ENCODE results near the gene NFKBIE. TPM values are rescaled to one million over a fixed set of nuclear protein-coding genes. Genes with fewer than 3 reads are reported as not detected.

Gene NFKBIE
- total RNA-seq, 1 donor from 2014 or later: 8.0 TPM

DNA sequence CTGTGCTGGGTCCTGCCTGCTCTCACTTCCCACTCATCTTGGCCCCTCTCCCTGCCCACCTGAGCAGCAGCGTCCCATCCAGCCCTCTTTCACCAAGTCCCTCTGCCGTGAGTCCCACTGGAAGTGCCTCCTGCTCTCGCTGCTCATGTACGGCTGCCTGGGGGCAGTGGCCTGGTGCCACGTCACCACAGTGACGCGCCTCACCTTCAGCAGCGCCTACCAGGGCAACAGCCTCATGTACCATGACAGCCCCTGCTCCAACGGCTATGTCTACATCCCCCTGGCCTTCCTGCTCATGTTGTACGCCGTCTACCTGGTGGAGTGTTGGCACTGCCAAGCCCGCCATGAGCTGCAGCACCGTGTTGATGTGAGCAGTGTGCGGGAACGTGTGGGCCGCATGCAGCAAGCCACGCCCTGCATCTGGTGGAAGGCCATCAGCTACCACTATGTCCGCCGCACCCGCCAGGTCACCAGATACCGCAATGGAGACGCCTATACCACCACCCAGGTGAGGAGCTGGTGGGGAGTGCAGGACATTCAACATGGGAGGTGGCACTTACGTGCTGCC is 7.7 kb upstream of the NFKBIE start:
- no peak for DNase-seq (ENCODE audit: low spot score)

GRCh38 chr6:44272529-44272928 is 7.2 kb upstream of the NFKBIE start:
- no peak for DNase-seq (ENCODE audit: low spot score)

DNA sequence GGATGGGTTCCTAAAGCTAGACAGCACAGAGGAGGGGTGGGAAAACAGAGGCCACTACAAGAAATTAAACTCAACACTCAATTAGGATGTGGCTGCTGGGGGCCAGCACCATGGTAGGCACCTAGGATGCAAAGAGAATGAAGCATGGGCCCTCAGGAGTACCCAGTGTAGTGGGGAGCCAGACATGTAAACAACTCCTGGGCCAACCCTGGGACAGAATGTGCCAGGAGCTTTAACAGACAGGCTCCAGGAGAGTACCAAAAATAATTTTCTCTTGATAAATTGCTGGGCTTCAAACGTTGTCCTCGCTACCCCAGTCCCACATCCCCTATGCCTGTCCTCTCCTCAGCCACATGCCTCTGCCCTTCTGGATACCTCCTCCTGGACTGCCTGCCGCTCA is 6.6 kb upstream of the NFKBIE start:
- no peak for DNase-seq (ENCODE audit: low spot score)

GRCh38 chr6:44271406-44271723 is 6.0 kb upstream of the NFKBIE start:
- no peak for DNase-seq (ENCODE audit: low spot score)

- DNase-seq (ENCODE audit: low spot score): no peak
Measured at GRCh38 chr6:44270526-44271405, 5.4 kb upstream of the NFKBIE start.

- DNase-seq (ENCODE audit: low spot score): no peak
Measured at GRCh38 chr6:44269921-44270525, 4.7 kb upstream of the NFKBIE start, which contains the start of gene TMEM151B. TMEM151B (plus strand) TSS chr6:44270450; CDS start chr6:44270743, 293 bp downstream.

- DNase-seq (ENCODE audit: low spot score): no peak
Measured at GRCh38 chr6:44269178-44269920, 4.0 kb upstream of the NFKBIE start.

- DNase-seq (ENCODE audit: low spot score): no peak
Measured at GRCh38 chr6:44268095-44268628, 2.8 kb upstream of the NFKBIE start.

GRCh38 chr6:44267252-44267651 is 1.9 kb upstream of the NFKBIE start:
- DNase-seq (ENCODE audit: low spot score): no peak

GRCh38 chr6:44266347-44266746 is 996 bp upstream of the NFKBIE start:
- no peak for DNase-seq (ENCODE audit: low spot score)

GRCh38 chr6:44265722-44266233 is 427 bp upstream of the NFKBIE start:
- no peak for DNase-seq (ENCODE audit: low spot score)

DNA sequence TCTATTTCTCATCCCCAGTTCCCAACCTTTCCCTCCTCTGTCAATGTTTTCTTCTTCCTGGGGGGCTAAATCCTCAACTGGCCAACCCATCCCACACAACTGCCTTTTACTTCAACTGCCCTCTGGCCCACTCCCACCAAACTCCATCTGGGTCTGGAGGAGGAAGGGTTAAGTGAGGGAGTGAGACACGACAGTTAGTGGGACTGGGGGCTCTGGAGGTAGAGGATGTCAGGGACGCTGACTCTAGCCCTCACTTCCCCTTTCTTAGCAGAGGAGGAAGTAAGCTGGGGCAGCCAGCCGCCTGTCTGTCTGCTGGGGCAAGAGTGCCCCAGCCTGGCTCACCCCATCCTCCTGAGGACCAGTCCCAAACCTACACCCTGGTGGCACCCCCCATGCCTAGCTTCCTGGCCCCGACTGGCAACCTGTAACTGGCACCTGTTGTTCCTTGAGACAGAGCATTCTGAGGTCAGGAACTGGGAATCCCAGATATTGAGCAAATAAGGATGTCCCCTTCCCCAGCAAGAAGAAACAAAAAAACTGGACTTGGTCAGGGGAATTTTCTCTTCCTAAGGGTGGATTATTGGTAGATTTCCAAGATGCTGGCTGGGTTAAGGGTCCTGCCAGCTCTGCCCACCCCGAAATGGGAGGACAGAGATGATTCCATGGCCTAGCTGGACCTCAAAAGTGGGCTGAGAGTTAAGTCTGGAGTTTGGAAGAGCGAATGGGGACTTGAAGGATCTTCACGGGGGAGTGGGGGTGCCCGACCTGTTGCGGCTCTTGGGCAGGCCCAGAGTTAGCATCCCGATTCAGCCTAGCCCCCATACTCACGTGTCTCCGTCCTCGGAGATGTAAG is 971 bp downstream of the NFKBIE start:
- peak; percentile 63 for DNase-seq (ENCODE audit: low spot score)

GRCh38 chr6:44263354-44264100 is 1.8 kb downstream of the NFKBIE start:
- DNase-seq (ENCODE audit: low spot score): no peak

DNA sequence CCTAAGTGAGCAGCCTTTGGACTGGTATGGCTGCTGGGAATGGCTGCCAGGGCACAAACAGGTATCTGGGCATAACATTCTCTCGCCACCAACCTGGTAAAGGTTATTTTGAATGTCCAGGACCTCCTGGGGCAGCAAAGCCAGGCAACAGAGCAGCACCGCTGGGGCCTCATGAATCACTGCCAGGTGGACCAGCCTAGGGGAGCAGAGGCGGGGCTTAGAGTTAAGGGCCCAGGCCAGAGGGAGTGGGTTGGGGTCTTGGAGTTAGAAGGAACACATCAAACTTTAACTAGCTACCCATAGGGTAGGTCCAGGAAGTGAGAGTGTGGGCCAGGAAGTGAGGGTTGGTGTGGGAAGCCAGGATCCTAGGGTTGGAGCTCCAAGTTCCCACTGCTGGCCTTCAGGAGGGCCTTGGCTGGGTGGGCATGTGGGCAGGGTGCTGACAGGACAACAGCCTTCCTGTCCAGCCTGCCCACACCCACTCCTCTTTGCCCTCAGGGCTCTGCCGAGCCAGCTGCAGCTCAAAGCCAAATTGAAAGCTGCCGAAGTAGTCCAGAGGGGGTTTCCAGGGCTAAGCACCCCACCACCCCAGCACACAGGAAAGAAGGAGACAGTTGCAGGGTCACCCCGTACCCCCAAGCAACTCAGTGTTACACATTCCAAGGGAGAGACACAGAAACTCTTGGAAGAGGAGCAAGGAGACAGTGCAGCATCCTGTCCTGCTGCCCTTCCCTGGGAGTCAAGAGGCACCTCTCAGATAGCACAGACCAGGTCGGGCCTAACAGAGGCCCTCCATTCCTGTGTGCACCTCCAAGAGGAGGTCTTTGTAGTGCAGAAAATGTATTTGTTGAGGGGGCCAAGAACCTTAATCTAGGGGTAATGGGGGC is 2.6 kb downstream of the NFKBIE start:
- no peak for DNase-seq (ENCODE audit: low spot score)

DNA sequence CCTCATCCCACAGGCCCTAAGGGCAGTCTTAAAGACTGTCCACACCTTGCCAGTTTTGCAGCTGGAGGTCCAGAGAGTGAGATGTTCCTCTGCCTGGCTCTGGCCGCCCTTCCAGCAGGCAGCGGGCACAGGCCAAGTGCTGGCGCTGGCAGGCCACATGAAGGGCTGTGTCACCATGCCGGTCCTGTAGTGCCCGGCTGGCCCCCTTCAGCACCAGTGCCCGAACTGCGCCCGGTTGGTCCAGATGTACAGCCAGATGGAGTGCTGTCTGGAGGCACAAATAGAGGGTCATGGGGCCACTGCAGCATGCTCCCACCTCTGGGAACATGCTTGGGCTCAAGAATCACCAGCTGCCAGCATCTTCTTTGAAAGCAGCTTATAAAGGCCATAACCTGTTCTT is 3.8 kb downstream of the NFKBIE start:
- no peak for DNase-seq (ENCODE audit: low spot score)

GRCh38 chr6:44260451-44261297 is 4.7 kb downstream of the NFKBIE start:
- no peak for DNase-seq (ENCODE audit: low spot score)

GRCh38 chr6:44260011-44260410 is 5.3 kb downstream of the NFKBIE start:
- no peak for DNase-seq (ENCODE audit: low spot score)

DNA sequence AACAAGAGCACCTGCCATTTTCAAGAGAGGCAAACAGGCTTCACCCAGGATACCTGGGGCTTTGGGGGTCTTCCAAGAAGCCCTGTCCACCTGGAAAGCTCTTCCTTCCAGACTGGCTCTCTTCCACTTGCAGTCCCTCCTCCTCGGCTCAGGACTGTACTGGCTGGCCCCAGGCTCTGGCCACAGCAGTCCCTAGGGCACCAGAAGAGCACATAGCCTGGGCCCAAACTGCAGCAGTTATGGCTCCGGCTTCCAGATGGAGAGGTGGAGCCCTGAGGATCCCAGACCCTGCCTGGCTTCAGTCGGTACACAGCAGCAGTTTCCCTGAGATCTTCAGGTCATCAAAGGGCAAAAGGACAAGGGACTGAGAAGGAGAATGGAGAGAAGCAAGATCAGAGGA is 6.4 kb downstream of the NFKBIE start:
- no peak for DNase-seq (ENCODE audit: low spot score)

Data from ureter (tissue), 1 donor.